HepG2 (cell line): ENCODE results near the gene NDUFB10. TPM values are rescaled to one million over a fixed set of nuclear protein-coding genes. Genes with fewer than 3 reads are reported as not detected.

ENCODE experiments used
- FOXA1 ChIP-seq, 2 experiments: fragments of 450-650 bp in 1 of 2; sonication (generic) in 1 of 2; formaldehyde crosslinking in 1 of 2; IDR thresholded peaks; 2 replicates each; pipeline versions ENCODE4 v1.4.0 to v1.6.1; 2016 to 2020; ENCODE audit warnings: missing genetic modification reagents in 1 of 2
- POLR2A ChIP-seq, 2 experiments: IDR thresholded peaks; 2 replicates each; pipeline ENCODE4 v1.6.1; 2011; ENCODE audit warnings: low read depth in 2 of 2, low read length in 2 of 2, mild to moderate bottlenecking in 1 of 2, moderate library complexity in 1 of 2; ENCODE audit not compliant: insufficient read depth in 1 of 2
- SMAD3 ChIP-seq: sonication (generic); formaldehyde crosslinking; IDR thresholded peaks from 2 replicates; pipeline ENCODE4 v1.4.0; 2020; ENCODE audit warnings: missing genetic modification reagents
- YY1 ChIP-seq: IDR thresholded peaks from 2 replicates; pipeline ENCODE4 v1.6.1; 2011; ENCODE audit warnings: low read length, low read depth, moderate library complexity, mild to moderate bottlenecking; ENCODE audit not compliant: insufficient read depth, insufficient replicate concordance
- ZNF687 ChIP-seq: sonication (generic); formaldehyde crosslinking; IDR thresholded peaks from 2 replicates; pipeline ENCODE4 v1.5.1; 2020; ENCODE audit warnings: mild to moderate bottlenecking, missing genetic modification reagents, moderate library complexity
- polyA plus RNA-seq, 8 experiments: library from polyadenylated mRNA; depleted of rRNA in 3 of 8; stranded (reverse) in 7 of 8; unstranded in 1 of 8; fragments of >200 nt; fragmentation: Illumina TruSeq in 4 of 8; extraction: Trizol in 4 of 8; gene quantifications; 2 replicates each; pipeline versions ENCODE4 v1.2.1 to v1.2.3, GENCODE V29; 2011 to 2016; ENCODE audit warnings: low read depth in 4 of 8, missing spikeins in 1 of 8, mixed read lengths in 1 of 8; ENCODE audit not compliant: insufficient read depth in 1 of 8
- total RNA-seq, 5 experiments: library from RNA; depleted of rRNA; stranded (reverse); fragments of >200 nt; fragmentation: Illumina TruSeq; extraction: Trizol; gene quantifications; 2 replicates each; pipeline ENCODE4 v1.2.3, GENCODE V29; 2016; ENCODE audit warnings: low read depth in 1 of 5
- TF ChIP-seq, protein P1 (sequence below): IDR thresholded peaks from 2 replicates; pipeline ENCODE4 v1.6.1; 2012; ENCODE audit warnings: low read depth, low read length, improper control_type of control experiment

The NDUFB10 gene
- total and polyA plus RNA-seq, 2 of the 13 experiments (the other 11 are each of a cell fraction or from before 2014, with no cell fraction given) = 68.6 to 157 TPM

DNA sequence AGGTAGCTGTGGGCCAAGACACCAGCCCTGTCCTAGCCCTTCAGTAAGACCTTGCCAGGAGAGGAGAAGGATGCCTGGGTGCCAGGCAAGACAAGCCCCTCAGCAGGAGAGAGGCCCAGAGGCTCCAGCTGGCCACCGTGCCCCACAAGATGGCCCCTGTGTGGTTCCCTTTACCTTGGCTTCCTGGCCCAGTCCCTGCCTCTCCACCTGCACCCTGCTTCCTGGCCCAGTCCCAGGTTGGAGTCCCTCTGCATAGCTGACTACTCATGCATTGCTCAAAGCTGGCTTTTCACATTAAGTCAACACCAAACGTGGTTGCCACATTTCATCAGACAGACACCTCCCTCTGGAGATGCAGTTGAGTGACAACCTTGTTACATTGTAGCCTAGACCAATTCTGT is 34.4 kb downstream of the NDUFB10 start (continued):
- TF ChIP-seq, protein P1, sequence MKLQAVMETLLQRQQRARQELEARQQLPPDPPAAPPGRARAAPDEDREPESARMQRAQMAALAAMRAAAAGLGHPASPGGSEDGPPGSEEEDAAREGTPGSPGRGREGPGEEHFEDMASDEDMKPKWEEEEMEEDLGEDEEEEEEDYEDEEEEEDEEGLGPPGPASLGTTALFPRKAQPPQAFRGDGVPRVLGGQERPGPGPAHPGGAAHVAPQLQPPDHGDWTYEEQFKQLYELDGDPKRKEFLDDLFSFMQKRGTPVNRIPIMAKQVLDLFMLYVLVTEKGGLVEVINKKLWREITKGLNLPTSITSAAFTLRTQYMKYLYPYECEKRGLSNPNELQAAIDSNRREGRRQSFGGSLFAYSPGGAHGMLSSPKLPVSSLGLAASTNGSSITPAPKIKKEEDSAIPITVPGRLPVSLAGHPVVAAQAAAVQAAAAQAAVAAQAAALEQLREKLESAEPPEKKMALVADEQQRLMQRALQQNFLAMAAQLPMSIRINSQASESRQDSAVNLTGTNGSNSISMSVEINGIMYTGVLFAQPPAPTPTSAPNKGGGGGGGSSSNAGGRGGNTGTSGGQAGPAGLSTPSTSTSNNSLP = peak; percentile 56; the same call in 1 of the 2 replicates
- peak; percentile 45; the same call in 1 of the 2 replicates for TF ChIP-seq FOXA1 (IDR thresholded peaks at IDR 0.05)
- TF ChIP-seq FOXA1 (CRISPR knock-in tag; IDR thresholded peaks at IDR 0.05) = peak; percentile 94
- TF ChIP-seq SMAD3 (CRISPR knock-in tag) = no peak
- peak; percentile 81 for TF ChIP-seq ZNF687 (CRISPR knock-in tag)
- TF ChIP-seq POLR2A (IDR thresholded peaks at IDR 0.05; ENCODE audit: insufficient read depth in 1 of 2, low read depth in 2 of 2, low read length in 2 of 2) = 0 out of 4 replicates have a peak, but pooled peaks of 1 of the 2 experiments have one; percentile 29
- TF ChIP-seq YY1 = peak; percentile 8
- TF ChIP-seq, all 625 proteins: peak for 22
